Endothelial cell of umbilical vein (primary cell): ENCODE measurements around the gene OAS3. TPM values are rescaled to one million over a fixed set of nuclear protein-coding genes. Genes with fewer than 3 reads are reported as not detected.

Source experiments
- BruUV-seq: library from RNA; stranded (reverse); fragments of 400-500 nt; replicated peaks from 2 replicates; lab custom pipeline; 2021; lab: Mats Ljungman, UMichigan
- CTCF ChIA-PET: fragments of 300-600, 350-600 bp; sonication (Branson Sonifier 250); formaldehyde crosslinking; loops from one replicate; lab custom pipeline; 2021; ENCODE audit warnings: antibody characterized with exemption, inconsistent platforms; lab: Charles Lee
- POLR2A ChIA-PET: fragments of 300-600, 350-600 bp; sonication (Branson Sonifier 250); formaldehyde crosslinking; loops from one replicate; lab custom pipeline; 2021; ENCODE audit warnings: antibody characterized with exemption, inconsistent platforms; lab: Charles Lee
- DNase-seq: peaks from one replicate; pipeline ENCODE4 v3.0.0-alpha.2; 2011; ENCODE audit warnings: low read depth, low spot score
- FAIRE-seq: peaks from 2 replicates; lab custom pipeline; 2011; peaks lifted over from hg19 to GRCh38; lab: Jason Lieb, UNC
- H2AFZ ChIP-seq: 2 replicates; pipeline ENCODE4 v1.6.0; 2012; ENCODE audit warnings: low read depth, low read length, control low read depth, inconsistent platforms
- H3K27ac ChIP-seq: 2 replicates; pipeline ENCODE4 v1.5.1; 2011; ENCODE audit warnings: low read depth, mild to moderate bottlenecking, control low read depth, low read length, moderate library complexity; ENCODE audit not compliant: insufficient read depth
- H3K27me3 ChIP-seq, 2 experiments: 2 replicates each; pipeline versions ENCODE4 v1.6.0 to v1.6.1; 2011; ENCODE audit warnings: low read length in 2 of 2, mixed read lengths in 1 of 2; ENCODE audit not compliant: control insufficient read depth in 2 of 2, insufficient read depth in 2 of 2
- H3K36me3 ChIP-seq, 2 experiments: 2 replicates in 1 of 2; 3 replicates in 1 of 2; pipeline ENCODE4 v1.5.1; 2011; ENCODE audit warnings: low read length in 2 of 2, mild to moderate bottlenecking in 1 of 2, moderate library complexity in 1 of 2; ENCODE audit not compliant: control insufficient read depth in 2 of 2, insufficient read depth in 2 of 2; ENCODE audit errors: extremely low read depth in 1 of 2
- H3K4me1 ChIP-seq: 3 replicates; pipeline ENCODE4 v1.5.1; 2011; ENCODE audit warnings: mild to moderate bottlenecking, low read length; ENCODE audit not compliant: control insufficient read depth, insufficient read depth; ENCODE audit errors: extremely low read depth
- H3K4me2 ChIP-seq: 2 replicates; pipeline ENCODE4 v1.6.1; 2011; ENCODE audit warnings: low read length, control low read depth, mixed read lengths; ENCODE audit not compliant: insufficient read depth
- H3K4me3 ChIP-seq, 3 experiments: fragments of 200-600 bp in 1 of 3; sonication (generic), shearing (Covaris generic) in 1 of 3; replicated peaks in 1 of 3; 2 replicates each; pipeline ENCODE4 v1.5.1; 2011 to 2016; ENCODE audit warnings: control low read depth in 3 of 3, low read length in 3 of 3, mild to moderate bottlenecking in 2 of 3, inconsistent platforms in 1 of 3, low read depth in 1 of 3, moderate library complexity in 1 of 3; ENCODE audit not compliant: insufficient read depth in 1 of 3
- H3K79me2 ChIP-seq: 2 replicates; pipeline ENCODE4 v1.6.0; 2012; ENCODE audit warnings: low read length, inconsistent platforms; ENCODE audit not compliant: control insufficient read depth, insufficient read depth
- H3K9ac ChIP-seq: replicated peaks from 2 replicates; pipeline ENCODE3; 2011; ENCODE audit warnings: low read length, control low read depth; ENCODE audit not compliant: insufficient read depth; ENCODE audit errors: extremely low read depth
- H3K9me1 ChIP-seq: replicated peaks from 3 replicates; pipeline ENCODE4 v1.6.0; 2011; ENCODE audit warnings: mild to moderate bottlenecking, low read length; ENCODE audit not compliant: control insufficient read depth, insufficient read depth; ENCODE audit errors: extremely low read depth
- H3K9me3 ChIP-seq: replicated peaks from 2 replicates; pipeline ENCODE4 v1.5.1; 2012; ENCODE audit warnings: low read length, inconsistent platforms; ENCODE audit not compliant: control insufficient read depth, insufficient read depth
- H4K20me1 ChIP-seq: replicated peaks from 2 replicates; pipeline ENCODE3; 2011; ENCODE audit warnings: mild to moderate bottlenecking, low read length; ENCODE audit not compliant: control insufficient read depth, insufficient read depth; ENCODE audit errors: extremely low read depth
- CTCF ChIP-seq, 2 donors: IDR thresholded peaks; 1 replicate in 1 of 2; 2 replicates in 1 of 2; pipeline ENCODE4 v1.5.1; 2011; ENCODE audit warnings: low read length in 2 of 2, mild to moderate bottlenecking in 2 of 2, moderate library complexity in 2 of 2, control low read depth in 1 of 2, inconsistent platforms in 1 of 2, low read depth in 1 of 2; ENCODE audit not compliant: insufficient read depth in 1 of 2; ENCODE audit errors: extremely low read depth in 1 of 2
- EZH2 ChIP-seq: IDR thresholded peaks from 2 replicates; pipeline ENCODE4 v1.6.1; 2012; ENCODE audit warnings: borderline replicate concordance, low read depth, mild to moderate bottlenecking, moderate library complexity, low read length, inconsistent platforms; ENCODE audit not compliant: severe bottlenecking
- FOS ChIP-seq: IDR thresholded peaks from 2 replicates; pipeline ENCODE4 v1.6.1; 2011; ENCODE audit warnings: mild to moderate bottlenecking, low read length, moderate library complexity, borderline replicate concordance; ENCODE audit not compliant: insufficient read depth
- MAX ChIP-seq: IDR thresholded peaks from 2 replicates; pipeline ENCODE4 v1.6.1; 2011; ENCODE audit not compliant: insufficient read depth, insufficient read length
- POLR2AphosphoS5 ChIP-seq: IDR thresholded peaks from 2 replicates; pipeline ENCODE4 v1.6.1; 2012; ENCODE audit warnings: low read depth, mild to moderate bottlenecking, control low read depth, low read length, moderate library complexity; ENCODE audit not compliant: insufficient read depth
- dilution Hi-C: fragments of 300-500 bp; cut with MboI; formaldehyde crosslinking; loops from one replicate; pipeline ENCODE4 v1.15.0; 2019; ENCODE audit warnings: low sequenced_read_pairs; ENCODE audit not compliant: extremely low pct_ligation_motif_present
- intact Hi-C: fragments of 100-400 bp; cut with micrococcal nuclease; formaldehyde crosslinking; loops from one replicate; pipeline ENCODE4 v1.10.0; 2022
- polyA plus RNA-seq, 4 experiments: library from polyadenylated mRNA; depleted of rRNA in 3 of 4; stranded (reverse) in 3 of 4; unstranded in 1 of 4; fragments of >200 nt; gene quantifications; 2 replicates each; pipeline versions ENCODE4 v1.2.1 to v1.2.3, GENCODE V29; 2011 to 2012; ENCODE audit warnings: missing spikeins in 1 of 4
- total RNA-seq: library from RNA; stranded (reverse); gene quantifications from 2 replicates; pipeline ENCODE4 v1.2.3, GENCODE V29; 2021

The OAS3 gene
- total and polyA plus RNA-seq, 2 donors (not counting 3 experiments of a cell fraction or from before 2014, with no cell fraction given) = 13.1 to 19.8 TPM

GRCh38 chr12:113006206-113006605 lies 67.9 kb downstream of the OAS3 start:
- no peaks in the 10 kb centered on the region for H3K36me3 ChIP-seq
- no peak overlapping the region for H2AFZ ChIP-seq
- no peaks in the 10 kb centered on the region for H3K9me1 ChIP-seq
- H3K79me2 ChIP-seq = no peaks in the 10 kb centered on the region
- H3K4me1 ChIP-seq = peaks cover 22% of the 10 kb centered on the region
- no peak for FAIRE-seq
- H3K9ac ChIP-seq = no peak overlapping the region
- BruUV-seq = no TSS peak
- no peak overlapping the region for H3K4me2 ChIP-seq
- H3K9me3 ChIP-seq = no peaks in the 10 kb centered on the region
- TF ChIP-seq CTCF (IDR thresholded peaks at IDR 0.05; ENCODE audit: extremely low read depth in 1 of 2, insufficient read depth in 1 of 2, low read depth in 1 of 2, low read length in 2 of 2) = no peak
- TF ChIP-seq POLR2AphosphoS5 = no peak
- TF ChIP-seq FOS = no peak
- no peak for TF ChIP-seq MAX
- TF ChIP-seq EZH2 = no peak
- no peaks in the 10 kb centered on the region for H3K27me3 ChIP-seq
- H3K4me3 ChIP-seq = no peak overlapping the region
- ChIA-PET POLR2A (no interaction called here), CTCF (interaction anchor here (0.7 to 9.0 kb wide), 11 partner anchors 10 to 147 kb away, joined by 3 to 177 read pairs (median 8); no protein-coding TSS in a partner anchor)
- H3K27ac ChIP-seq = no peak overlapping the region
- no peaks in the 10 kb centered on the region for H4K20me1 ChIP-seq
- intact Hi-C loops = loop anchor here (1.0 to 2.0 kb wide), 2 partner anchors 25 to 35 kb away; no protein-coding TSS in a partner anchor
- DNase-seq = no peak
- dilution Hi-C loops = no loop called here
